Amygdala (tissue), 56 donors: ENCODE measurements around the gene CELSR1.
"Not testable (repeated sequence)": the region's sequence is repeated elsewhere in the genome, so short reads cannot be mapped to it uniquely, and the experiment has no call there.

Source experiments
- DNase-seq, 56 donors: peaks; one replicate each; lab custom pipeline; 2025; lab: John Stamatoyannopoulos, UW

The CELSR1 gene

GRCh38 chr22:46534901-46535630 lies 2.4 kb downstream of the CELSR1 start:
- no peak for DNase-seq

DNA sequence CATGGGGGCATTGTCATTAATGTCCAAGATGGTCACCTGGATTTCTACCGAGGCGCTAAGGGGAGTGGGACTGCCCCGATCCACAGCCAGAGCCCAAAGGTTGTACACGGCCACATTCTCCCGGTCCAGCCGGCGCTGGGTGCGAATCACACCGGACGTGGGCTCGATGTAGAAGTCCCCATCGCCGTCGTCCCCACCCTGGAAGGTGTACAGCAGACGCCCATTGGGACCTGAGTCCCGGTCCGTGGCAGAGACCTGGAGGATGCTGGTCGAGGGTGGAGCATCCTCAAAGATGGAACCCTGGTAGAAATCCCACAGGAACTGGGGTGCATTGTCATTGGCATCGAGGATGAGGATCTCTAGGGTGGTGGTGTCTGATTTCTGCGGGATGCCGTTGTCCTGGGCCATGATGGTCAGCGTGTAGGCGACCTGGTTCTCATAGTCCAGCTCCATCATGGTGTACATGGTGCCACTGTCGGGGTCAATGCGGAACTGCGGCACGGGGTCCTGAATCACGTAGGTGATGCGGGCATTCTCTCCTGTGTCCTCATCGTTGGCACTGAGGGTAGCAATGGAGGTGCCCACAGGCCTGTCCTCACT lies 3.1 kb downstream of the CELSR1 start:
- no peak for DNase-seq

DNA sequence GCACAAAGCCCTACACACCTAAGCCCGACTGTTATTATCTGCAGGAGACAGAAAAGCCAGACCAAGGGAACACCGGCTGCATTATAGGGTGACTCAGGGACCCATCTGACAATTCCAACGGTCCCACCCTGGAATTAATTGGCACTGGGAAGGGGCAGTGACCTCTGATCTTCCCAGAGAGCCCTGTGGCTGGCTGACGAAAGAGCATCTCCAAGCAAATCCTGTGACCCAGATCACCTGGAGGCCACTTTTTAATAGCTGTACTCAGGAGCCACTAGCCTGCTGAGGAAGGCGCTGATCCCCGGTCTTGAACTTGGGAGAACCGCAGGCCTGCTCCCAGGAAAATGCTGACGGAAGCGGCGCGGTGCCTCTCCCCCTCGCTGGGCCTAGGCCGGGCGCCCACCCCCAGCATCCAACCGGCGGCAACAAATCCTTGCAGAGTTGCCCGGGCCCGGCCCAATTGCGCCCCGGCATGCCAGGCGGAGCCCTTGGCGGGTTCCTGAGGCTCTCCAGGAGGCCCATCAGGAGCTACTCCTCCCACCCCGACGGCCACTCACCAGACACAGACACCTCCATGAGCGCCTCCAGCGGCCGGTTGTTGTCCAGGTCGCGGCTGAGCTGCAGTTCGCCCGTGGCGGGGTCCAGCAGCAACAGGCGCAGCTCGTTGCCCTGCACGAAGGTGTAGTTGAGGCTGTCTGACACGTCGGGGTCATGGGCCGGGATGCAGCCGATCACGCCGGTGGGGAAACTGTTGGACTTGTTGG lies 4.2 kb downstream of the CELSR1 start:
- DNase-seq, result no peak

- no peak for DNase-seq
These were observed 5.0 kb downstream of the CELSR1 start for GRCh38 chr22:46532416-46532815.

DNA sequence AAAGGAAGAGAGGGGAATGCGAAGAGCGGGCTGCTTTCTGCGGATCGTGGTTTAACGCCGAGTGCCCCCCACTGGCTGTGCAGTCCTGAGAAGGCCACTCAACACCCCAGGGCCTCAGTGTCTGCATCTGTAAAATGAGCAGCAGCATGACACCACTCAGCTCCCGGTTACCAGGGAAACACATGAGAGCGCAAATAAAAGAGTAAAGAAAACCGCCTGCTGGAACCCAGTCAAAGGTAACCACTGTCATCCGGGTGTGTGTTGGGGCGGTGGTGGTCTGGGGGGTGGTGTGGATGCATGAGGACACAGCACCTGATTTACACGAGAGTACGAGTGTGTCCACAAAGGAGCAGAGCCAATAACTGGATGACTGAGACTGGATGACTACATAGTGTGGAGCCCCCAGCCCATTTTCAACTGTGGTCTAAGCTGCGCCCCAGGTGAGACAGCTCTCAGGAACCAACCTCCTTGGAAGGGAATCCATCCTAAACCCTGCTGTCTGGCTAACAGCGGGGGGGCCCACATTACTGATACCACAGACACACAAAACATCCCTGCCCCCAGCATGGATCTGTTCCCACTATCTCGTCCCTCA lies 5.7 kb downstream of the CELSR1 start:
- no peak for DNase-seq

- DNase-seq, result peak in 2 of 56 donors; percentile 8 to 41
These were observed 9.3 kb downstream of the CELSR1 start for GRCh38 chr22:46528121-46528610.

DNA sequence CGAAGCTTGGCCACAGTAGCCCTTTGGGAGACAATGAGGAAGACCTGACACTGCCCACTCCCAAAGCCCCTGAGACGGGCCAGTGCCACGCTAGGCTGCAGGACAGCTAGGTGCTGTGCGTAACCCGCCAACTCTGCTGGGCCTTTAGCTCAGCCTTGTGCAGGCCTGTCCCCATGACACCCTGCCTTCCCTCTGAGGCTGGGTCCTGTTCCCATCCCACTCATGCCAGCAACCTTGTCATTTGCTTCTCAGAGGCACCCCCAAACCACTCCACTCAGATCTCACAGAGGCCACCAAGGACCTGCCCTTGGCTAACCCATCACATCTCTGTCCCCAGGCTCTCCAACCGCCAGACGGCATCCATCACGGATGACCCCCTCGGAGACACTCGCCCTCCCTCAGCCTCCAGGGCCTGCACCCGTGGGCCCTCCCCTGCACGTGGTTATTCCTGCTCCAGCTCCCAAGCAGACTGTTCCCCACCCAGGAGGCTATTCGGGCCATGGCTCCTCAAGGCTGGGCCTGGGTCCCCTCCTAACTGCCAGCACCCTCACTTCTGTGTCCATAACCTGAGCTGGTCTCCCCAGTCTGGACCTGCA lies 11.1 kb downstream of the CELSR1 start:
- no peak for DNase-seq

DNA sequence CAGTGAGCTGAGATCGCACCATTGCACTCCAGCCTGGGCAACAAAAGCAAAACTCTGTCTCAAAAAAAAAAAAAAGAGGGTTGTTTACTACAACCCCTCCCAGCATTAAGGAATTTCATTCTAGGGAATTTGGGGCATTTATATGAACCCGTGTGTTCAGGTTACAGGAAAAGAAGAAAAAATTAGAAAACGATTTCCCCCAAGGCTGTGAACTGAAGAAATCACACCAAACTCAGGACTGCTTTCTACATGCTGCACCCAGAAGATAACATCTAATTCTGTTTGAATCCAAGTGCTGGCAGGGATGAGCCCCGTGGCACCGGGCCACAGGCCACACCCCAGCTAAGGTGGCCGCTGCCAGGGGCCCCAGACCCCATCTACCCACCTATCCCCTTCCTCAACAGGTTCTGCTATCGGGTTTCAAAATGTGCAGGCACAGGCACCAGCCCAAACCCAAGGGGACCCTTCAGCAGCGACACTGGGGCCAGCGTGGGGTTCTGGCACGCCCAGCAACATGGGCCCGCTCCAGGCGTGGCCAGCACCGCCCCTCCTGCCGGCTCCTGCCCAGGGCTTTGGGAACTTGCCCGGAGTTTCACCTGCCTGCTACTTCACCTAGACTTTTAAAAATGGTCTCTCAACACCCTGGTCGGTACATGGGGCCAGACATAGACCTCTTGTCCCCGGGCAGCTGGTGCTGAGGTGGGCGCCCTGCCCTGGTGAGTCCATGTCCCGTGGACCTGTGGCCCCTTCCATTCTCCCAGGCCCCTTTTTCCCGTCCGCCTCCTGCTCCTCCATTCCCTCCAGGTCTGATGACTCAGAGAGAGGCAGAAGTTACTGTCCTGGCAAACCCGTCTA lies 11.8 kb downstream of the CELSR1 start:
- DNase-seq, result no peak

DNA sequence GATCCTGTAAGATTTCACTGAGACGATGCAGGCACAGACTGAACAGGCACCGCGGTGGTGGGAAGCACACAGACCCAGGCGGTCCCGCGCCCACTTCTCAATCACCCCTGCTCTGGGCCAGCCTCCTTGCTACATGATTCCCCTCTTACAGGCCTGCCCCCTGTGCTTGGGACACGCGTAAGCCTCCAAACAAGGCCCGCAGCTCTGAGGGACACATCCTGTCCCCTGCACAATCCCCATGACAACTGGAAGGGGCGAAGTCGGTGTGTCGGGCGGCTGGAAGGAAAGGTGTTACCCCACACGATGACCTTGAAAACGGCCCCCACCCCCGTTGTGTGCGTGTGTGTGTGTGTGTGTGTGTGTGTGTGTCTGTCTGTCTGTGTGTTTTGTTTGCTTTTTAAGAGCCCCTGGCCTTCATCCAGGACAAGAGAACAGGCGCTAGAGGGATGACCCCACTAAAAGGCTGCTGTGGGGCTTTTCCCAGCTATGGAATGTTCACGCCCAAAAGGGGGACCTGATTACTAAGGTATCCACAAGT lies 13.1 kb downstream of the CELSR1 start:
- no peak for DNase-seq

- DNase-seq, result no peak
These were observed 14.6 kb downstream of the CELSR1 start for GRCh38 chr22:46522797-46523196.

GRCh38 chr22:46521994-46522393 lies 15.4 kb downstream of the CELSR1 start:
- DNase-seq, result no peak

- no peak for DNase-seq
These were observed 16.5 kb downstream of the CELSR1 start for GRCh38 chr22:46520880-46521279.

- DNase-seq, result no peak
These were observed 18.0 kb downstream of the CELSR1 start for GRCh38 chr22:46519377-46519776.

GRCh38 chr22:46518542-46519325 lies 18.7 kb downstream of the CELSR1 start:
- no peak for DNase-seq

DNA sequence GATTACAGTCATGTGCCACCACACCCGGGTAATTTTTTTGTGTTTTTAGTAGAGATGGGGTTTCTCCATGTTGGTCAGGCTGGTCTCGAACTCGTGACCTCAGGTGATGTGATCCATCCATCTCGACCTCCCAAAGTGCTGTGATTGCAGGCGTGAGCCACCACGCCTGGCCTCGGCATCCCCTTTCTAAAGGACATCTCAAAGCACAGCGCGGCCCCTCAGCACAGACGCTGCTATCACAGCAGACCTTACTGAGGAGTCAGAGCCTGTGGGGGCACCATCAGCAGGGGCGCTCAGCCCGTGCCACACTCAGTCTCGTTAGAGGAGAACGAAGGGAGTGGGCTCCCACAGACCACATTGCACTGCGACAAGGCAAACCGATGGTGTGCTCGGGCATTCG lies 19.4 kb downstream of the CELSR1 start:
- no peak for DNase-seq

- no peak for DNase-seq
These were observed 20.1 kb downstream of the CELSR1 start for GRCh38 chr22:46517255-46517761.

- no peak for DNase-seq
These were observed 20.8 kb downstream of the CELSR1 start for GRCh38 chr22:46516638-46517037.

GRCh38 chr22:46516112-46516487 lies 21.3 kb downstream of the CELSR1 start:
- not testable (repeated sequence) for DNase-seq
